Epithelial cell of proximal tubule (primary cell): ENCODE measurements around the gene WDR4. TPM values are rescaled to one million over a fixed set of nuclear protein-coding genes. Genes with fewer than 3 reads are reported as not detected.

Experiments used
- DNase-seq: peaks from one replicate; pipeline ENCODE4 v3.0.0-alpha.2; 2011; ENCODE audit warnings: low read depth
- H3K4me3 ChIP-seq: 2 replicates; pipeline ENCODE4 v1.5.1; 2011; ENCODE audit warnings: low read depth, mild to moderate bottlenecking, low read length
- total RNA-seq: library from RNA; depleted of rRNA; stranded (reverse); fragments of >200 nt; gene quantifications from 2 replicates; pipeline ENCODE4 v1.2.3, GENCODE V29; 2015
- TF ChIP-seq, protein P1 (sequence below): conservative IDR thresholded peaks from 2 replicates; pipeline ENCODE4 v1.5.1; 2012; ENCODE audit warnings: low read depth, mild to moderate bottlenecking, low read length

WDR4 gene
- total RNA-seq, 1 donor from 2014 or later, result 6.1 TPM

DNA sequence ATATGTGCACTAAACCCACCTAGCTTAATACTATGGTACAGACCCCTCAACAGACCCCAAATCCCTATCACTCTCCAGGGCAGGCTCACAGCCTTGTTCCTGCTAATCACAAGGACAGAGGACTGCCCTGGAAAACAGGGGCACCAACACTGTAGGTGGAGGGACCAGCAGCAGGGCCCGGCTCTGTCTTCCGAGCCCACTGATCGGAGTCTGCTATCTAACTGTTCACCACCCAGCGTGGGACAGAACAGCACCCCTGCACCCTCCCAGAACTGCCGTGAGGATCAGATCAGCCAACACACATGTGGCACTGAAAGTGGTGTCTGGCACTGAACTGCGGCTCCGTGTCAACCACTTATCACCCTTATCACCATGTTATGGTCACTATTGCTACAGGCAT, 6.2 kb downstream of the WDR4 start:
- DNase-seq, result no peak
- no peak overlapping the region for H3K4me3 ChIP-seq
- TF ChIP-seq, protein P1, sequence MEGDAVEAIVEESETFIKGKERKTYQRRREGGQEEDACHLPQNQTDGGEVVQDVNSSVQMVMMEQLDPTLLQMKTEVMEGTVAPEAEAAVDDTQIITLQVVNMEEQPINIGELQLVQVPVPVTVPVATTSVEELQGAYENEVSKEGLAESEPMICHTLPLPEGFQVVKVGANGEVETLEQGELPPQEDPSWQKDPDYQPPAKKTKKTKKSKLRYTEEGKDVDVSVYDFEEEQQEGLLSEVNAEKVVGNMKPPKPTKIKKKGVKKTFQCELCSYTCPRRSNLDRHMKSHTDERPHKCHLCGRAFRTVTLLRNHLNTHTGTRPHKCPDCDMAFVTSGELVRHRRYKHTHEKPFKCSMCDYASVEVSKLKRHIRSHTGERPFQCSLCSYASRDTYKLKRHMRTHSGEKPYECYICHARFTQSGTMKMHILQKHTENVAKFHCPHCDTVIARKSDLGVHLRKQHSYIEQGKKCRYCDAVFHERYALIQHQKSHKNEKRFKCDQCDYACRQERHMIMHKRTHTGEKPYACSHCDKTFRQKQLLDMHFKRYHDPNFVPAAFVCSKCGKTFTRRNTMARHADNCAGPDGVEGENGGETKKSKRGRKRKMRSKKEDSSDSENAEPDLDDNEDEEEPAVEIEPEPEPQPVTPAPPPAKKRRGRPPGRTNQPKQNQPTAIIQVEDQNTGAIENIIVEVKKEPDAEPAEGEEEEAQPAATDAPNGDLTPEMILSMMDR, result no peak

DNA sequence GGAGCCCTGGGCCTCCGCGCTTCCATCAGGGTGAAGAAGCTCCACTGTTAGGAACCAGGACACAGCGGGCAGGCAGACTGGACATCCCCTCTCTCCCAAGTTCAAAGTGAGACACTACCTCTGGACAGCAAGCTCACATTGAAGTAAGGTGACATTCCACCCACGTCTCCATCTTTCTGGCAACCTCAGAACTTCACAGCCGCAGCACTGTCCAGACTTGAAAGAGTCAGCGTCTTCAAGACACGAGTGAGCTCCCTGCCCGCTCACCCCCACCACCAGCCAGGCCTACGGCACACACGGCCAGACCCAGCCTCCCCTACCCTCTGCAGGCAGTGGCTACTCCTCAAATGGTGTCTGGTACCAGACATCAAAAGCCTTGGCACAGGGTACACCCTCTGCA, 11.1 kb downstream of the WDR4 start:
- no peak for DNase-seq
- H3K4me3 ChIP-seq, result no peak overlapping the region
- TF ChIP-seq, protein P1, result no peak

DNA sequence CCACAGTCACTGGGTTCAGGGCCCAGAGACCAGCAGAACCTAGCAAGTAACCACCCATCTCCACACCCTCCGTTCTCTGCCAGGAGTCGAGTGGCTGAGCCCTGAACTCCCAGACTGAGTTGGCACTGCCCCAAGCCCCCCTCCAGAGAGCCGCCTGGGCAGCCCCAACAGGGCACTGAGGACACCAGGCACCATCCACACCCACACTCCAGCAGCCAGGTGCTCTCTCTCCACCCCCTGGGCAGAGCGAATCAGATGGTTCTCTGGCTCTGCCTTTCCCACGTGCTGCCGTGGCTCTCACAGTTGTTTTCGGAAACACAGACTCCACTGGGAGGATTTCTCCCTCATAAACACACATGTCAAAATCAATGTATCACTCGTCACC, 13.6 kb downstream of the WDR4 start:
- no peak overlapping the region for H3K4me3 ChIP-seq
- DNase-seq, result no peak
- TF ChIP-seq, protein P1, result no peak

DNA sequence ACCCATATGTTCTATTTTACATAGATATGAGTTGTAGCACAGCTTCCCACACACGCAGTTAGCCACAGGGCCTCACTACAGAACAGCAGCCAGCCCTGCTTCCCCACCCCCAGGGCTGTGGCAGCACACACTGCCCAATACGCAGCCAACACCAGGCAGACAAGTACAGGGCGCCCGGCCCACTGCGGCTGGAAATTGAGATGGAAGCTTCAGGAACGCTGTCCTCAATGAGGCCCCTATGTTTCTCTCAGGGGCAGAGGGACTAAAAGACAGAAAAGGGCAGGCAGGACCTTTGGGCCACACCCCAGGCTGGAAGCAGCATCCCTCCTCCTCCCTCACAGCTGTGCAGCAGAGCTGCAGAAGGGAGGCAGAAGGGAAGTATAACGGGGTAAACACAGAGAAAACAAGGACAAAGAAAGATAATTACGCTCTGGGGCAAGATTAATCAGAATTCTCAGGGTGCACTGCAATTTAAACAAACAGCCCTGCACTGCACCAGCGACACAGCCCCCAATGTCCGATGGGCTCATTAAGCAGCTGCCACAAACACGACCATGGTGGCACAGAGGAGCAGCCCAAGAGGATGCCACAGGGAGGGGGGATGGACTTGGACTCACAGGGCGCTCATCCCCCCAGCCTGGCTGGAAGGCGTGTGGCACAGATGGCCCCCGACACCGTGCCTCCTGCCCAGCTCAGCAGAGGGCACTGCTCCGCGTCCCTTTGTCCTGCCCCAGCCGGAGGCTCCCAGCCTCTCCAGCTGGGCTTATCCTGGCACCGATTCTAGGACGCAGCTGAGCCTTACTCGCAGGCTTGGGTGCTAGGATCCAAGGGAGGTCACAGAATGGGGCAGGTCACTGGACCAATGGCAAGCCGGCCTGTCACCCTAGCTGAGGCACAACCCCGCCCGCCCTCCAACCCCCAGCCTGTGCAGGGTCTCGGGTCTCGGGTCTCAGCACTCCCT, 14.2 kb downstream of the WDR4 start:
- DNase-seq, result no peak
- TF ChIP-seq, protein P1, result no peak
- no peak overlapping the region for H3K4me3 ChIP-seq

DNA sequence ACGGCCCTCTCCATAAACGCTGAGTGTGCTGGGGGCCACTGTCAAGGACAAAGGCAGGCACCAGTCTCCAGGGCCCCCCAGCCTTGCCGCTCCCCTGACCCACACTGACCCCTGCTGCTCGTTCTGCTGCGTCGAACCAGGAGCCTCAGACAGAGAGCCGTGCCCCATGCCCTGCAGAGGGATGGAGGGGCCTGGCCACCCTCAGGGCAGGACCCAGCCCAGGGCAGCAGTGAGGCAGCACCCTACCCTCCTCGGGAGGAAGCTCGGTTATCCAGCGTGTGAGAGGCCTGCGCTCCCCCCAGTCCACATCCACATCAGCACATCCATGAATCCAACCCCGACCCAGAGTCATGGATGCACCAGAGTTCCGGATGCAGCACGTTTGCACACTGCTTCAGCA, 15.1 kb downstream of the WDR4 start:
- TF ChIP-seq, protein P1, result no peak
- no peak for DNase-seq
- no peak overlapping the region for H3K4me3 ChIP-seq

DNA sequence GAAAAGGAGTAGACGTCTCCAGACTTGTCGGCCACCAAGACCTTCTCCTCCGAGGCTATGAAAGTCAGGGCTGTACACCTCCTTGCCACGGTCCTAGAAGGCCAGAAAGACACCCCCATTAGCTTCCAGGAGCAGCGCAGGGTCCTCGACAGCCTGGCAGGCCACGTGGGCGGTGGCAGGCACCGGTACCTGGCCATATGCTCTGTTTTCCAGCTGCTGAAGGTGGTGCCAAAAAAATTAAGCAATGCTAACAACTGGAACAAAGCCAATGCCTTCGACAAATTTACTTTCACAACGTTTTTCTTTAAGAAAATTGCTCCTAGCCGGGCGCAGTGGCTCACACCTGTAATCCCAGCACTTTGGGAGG, 15.9 kb downstream of the WDR4 start:
- TF ChIP-seq, protein P1, result no peak
- DNase-seq, result no peak
- H3K4me3 ChIP-seq, result no peak overlapping the region
